Mesothelial cell of epicardium (in vitro differentiated cells): ENCODE measurements around the gene QRFP. TPM values are rescaled to one million over a fixed set of nuclear protein-coding genes. Genes with fewer than 3 reads are reported as not detected.

Source experiments
- DNase-seq, 2 experiments: peaks; one replicate each; pipeline ENCODE4 v3.0.0; 2021; ENCODE audit warnings: low spot score in 2 of 2; ENCODE audit not compliant: unreplicated experiment in 2 of 2
- H3K27ac Mint-ChIP-seq: 2 replicates; pipeline ENCODE4 v1.8.0; 2021; ENCODE audit warnings: mixed read lengths
- H3K27me3 Mint-ChIP-seq: 2 replicates; pipeline ENCODE4 v1.8.0; 2021; ENCODE audit warnings: low read depth, mixed read lengths
- H3K36me3 Mint-ChIP-seq: 2 replicates; pipeline ENCODE4 v1.8.0; 2021; ENCODE audit warnings: mixed read lengths
- H3K4me1 Mint-ChIP-seq: 2 replicates; pipeline ENCODE4 v1.8.0; 2021; ENCODE audit warnings: mixed read lengths
- H3K4me3 Mint-ChIP-seq: 2 replicates; pipeline ENCODE4 v1.8.0; 2021; ENCODE audit warnings: mild to moderate bottlenecking, moderate library complexity, mixed read lengths
- H3K9me3 Mint-ChIP-seq: 2 replicates; pipeline ENCODE4 v1.8.0; 2021; ENCODE audit warnings: mixed read lengths
- CTCF ChIP-seq: fragments of 200-600 bp; sonication (generic); IDR thresholded peaks from one replicate; pipeline ENCODE4 v1.5.0; 2021; ENCODE audit warnings: antibody characterized with exemption; ENCODE audit not compliant: unreplicated experiment
- total RNA-seq: library from RNA; stranded (reverse); gene quantifications from 3 replicates; pipeline ENCODE4 v1.2.1, GENCODE V29; 2021

QRFP gene
- total RNA-seq, 1 donor from 2014 or later: not detected

- Mint-ChIP-seq H3K36me3 (no peaks in the 10 kb centered on the region), H3K9me3 (no peaks in the 10 kb centered on the region), H3K27ac (no peak overlapping the region), H3K4me1 (peaks cover 30% of the 10 kb centered on the region), H3K4me3 (no peak overlapping the region), H3K27me3 (no peaks in the 10 kb centered on the region)
- DNase-seq: no peak
- TF ChIP-seq CTCF: no peak
Measured at GRCh38 chr9:130919559-130920145, 23.0 kb upstream of the QRFP start.

DNA sequence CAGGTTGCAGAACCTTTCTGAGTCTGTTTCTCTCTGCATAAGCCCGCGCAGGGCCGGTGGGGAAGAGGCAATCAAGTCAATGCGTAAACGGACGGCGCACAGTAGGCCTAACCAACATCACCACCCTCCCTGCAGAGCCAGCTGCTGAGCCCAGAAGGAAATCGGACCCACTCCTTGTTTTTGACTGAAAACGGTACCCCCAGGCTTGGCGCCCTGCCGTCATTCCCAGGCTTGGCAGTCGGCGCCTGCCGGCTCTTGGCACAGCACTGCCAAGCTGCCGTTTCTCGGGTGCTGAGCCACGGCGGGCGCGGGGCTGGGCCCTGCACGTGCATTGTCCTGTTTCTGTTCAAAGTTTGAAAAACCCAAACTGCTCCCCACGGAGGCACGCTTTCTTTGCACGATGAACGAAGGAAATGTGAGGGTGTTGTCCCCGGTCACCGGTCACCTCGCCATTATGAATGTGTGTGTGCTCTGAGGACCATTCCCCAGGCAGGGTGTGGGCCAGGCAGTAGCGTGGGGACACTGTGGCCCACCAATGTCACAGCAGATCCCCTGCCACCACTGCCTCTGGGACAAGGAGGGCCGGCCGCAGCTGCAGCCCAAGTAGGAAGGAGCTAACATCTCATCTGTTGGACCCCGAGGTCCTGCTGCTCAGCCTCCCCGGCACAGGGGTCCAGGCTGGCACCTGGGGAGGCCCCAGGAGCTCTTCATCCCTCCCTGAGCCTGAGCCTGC is 22.4 kb upstream of the QRFP start:
- H3K27ac Mint-ChIP-seq: no peak overlapping the region
- DNase-seq: no peak
- no peaks in the 10 kb centered on the region for H3K9me3 Mint-ChIP-seq
- H3K4me3 Mint-ChIP-seq: no peak overlapping the region
- H3K4me1 Mint-ChIP-seq: peaks cover 30% of the 10 kb centered on the region
- H3K27me3 Mint-ChIP-seq: no peaks in the 10 kb centered on the region
- no peak for TF ChIP-seq CTCF
- no peaks in the 10 kb centered on the region for H3K36me3 Mint-ChIP-seq

DNA sequence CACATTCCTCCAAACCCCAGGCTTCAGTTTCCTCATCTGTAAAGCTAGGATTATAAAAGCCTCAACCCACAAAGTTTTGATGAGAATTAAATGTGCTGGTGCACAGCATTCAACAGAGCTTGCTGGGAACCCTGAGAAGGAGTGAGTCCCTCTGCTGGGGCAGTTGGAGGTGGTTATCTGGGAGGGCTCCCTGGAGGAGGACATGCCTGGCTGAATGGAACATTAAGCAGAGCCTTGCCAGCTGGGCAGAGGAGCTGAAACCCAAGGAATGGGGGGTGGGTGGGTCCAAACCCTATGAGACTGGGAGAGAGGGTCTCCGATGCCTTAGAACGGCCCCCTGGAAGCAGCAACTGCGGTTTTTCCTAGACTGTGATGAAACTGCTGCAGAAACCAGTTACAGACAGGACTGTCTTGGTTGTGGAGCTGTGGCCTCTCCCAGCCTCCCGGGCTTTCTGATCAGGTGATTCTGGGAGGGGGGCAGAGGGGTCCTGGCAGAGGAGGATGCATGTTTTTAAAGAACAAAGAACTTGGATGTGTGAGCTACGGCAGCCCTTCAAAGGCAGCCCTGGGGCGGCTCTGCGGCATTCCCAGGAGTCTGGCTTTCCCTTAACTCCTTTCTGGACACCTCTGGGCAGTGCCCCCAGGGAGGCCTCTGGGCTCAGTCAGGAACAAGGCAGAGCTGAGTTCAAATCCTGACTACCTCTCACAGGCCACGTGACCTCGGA is 21.7 kb upstream of the QRFP start:
- Mint-ChIP-seq H3K27me3 (no peaks in the 10 kb centered on the region), H3K36me3 (no peaks in the 10 kb centered on the region), H3K27ac (no peak overlapping the region), H3K9me3 (no peaks in the 10 kb centered on the region), H3K4me1 (peaks cover 30% of the 10 kb centered on the region), H3K4me3 (no peak overlapping the region)
- no peak for DNase-seq
- TF ChIP-seq CTCF: no peak

GRCh38 chr9:130917168-130917960 is 20.8 kb upstream of the QRFP start:
- no peak overlapping the region for H3K4me3 Mint-ChIP-seq
- no peaks in the 10 kb centered on the region for H3K36me3 Mint-ChIP-seq
- TF ChIP-seq CTCF: no peak
- no peak overlapping the region for H3K27ac Mint-ChIP-seq
- H3K27me3 Mint-ChIP-seq: no peaks in the 10 kb centered on the region
- no peaks in the 10 kb centered on the region for H3K9me3 Mint-ChIP-seq
- no peak for DNase-seq
- H3K4me1 Mint-ChIP-seq: peaks cover 21% of the 10 kb centered on the region

DNA sequence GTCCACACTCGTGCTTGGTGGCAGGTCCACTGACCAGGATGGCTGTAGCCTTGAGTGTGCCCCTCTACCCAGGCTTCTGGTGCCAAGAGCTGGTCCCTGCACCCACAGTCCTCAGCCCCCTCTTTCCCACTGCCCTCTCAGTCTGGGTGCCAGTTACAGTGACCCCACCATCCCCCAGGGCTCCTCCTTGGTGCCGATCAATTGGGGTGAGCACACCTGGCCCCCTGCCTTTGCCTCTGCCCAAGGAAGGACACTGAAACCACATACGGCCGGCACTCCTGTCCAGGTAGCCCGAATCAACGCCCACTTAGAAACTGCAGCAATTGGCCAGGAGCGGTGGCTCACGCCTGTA is 18.5 kb upstream of the QRFP start:
- Mint-ChIP-seq H3K27ac (no peak overlapping the region), H3K27me3 (no peaks in the 10 kb centered on the region), H3K4me3 (no peak overlapping the region), H3K36me3 (no peaks in the 10 kb centered on the region), H3K9me3 (no peaks in the 10 kb centered on the region), H3K4me1 (peaks cover 7% of the 10 kb centered on the region)
- TF ChIP-seq CTCF: no peak
- no peak for DNase-seq
